ENCODE results near the gene INTS13.
"Not testable (repeated sequence)": the region's sequence is repeated elsewhere in the genome, so short reads cannot be mapped to it uniquely, and the experiment has no call there.

GRCh38 chr12:26903396-26903795 is 34.4 kb downstream of the INTS13 start:
- TF ChIP-seq CTCF (IDR thresholded peaks at IDR 0.05; ENCODE audit: extremely low read depth in 1 of 2, insufficient read depth in 1 of 2, low read depth in 1 of 2, low read length in 2 of 2); EZH2 (IDR thresholded peaks at IDR 0.05; ENCODE audit: borderline replicate concordance, low read depth, low read length, severe bottlenecking); POLR2A (IDR thresholded peaks at IDR 0.05; ENCODE audit: low read depth, low read length); POLR2AphosphoS5 (IDR thresholded peaks at IDR 0.05; ENCODE audit: insufficient read depth, low read depth, low read length); GATA2 (IDR thresholded peaks at IDR 0.05; ENCODE audit: insufficient read depth, insufficient read length, low read depth, low read length): not testable (repeated sequence)
- TF ChIP-seq, protein P1, sequence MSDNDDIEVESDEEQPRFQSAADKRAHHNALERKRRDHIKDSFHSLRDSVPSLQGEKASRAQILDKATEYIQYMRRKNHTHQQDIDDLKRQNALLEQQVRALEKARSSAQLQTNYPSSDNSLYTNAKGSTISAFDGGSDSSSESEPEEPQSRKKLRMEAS (IDR thresholded peaks at IDR 0.05; ENCODE audit: insufficient read depth, insufficient read length) = not testable (repeated sequence)

All from endothelial cell of umbilical vein (primary cell).